HG02610 (cell line): ENCODE data around the gene SFT2D3.

Experiments
- ATAC-seq: cut with Tn5 transposase; IDR thresholded peaks from one replicate; pipeline ENCODE4 v1.9.1; 2021; ENCODE audit warnings: mild to moderate bottlenecking, moderate library complexity; ENCODE audit not compliant: unreplicated experiment

Gene SFT2D3

DNA sequence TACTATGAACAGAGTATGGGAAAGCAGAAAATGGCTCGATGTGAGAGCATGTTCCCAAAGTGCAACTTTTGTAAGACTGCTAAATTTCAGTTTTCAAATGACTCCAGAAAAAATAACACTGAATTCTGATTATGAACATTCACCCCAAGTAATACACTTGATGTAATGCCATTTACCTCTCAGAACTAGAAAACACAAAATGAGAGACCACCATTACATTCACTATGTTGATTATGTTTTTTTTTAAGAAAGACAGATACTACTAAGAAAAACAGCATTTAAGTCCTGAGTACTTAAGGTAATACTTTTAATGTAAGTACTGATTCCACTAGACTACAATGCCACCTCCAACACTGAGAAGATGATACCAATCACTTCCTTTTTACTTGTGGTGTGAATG is 38.5 kb downstream of the SFT2D3 start:
- no peak for ATAC-seq

DNA sequence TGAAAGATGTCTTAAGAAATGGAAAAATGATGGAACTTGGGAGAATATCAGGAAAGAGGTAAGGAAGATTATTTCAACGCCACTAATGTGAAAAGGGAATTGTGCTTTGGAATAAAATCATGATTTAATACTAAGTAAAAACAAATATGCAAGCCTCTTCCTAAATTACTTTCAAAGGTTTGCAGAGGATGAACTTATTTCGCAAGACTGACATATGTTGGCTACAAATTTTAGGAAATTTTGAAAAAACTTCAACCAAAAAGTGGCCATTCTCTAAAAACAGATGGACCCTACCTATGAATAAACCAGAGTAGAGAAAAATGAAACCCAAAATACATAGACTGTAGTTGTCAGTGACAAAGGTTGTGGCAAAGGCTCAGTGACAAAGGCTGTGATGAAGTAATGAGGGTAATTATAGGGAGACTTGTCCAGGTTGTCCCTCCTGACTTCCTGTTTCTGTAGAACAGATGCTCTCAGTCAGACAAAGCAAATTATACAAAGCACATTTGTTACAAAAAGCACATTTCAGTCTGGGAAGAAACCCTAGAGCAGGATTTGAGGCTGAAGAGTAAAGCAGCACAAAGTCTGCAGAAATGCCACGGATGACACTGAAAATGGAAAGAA is 39.5 kb downstream of the SFT2D3 start:
- ATAC-seq: no peak

DNA sequence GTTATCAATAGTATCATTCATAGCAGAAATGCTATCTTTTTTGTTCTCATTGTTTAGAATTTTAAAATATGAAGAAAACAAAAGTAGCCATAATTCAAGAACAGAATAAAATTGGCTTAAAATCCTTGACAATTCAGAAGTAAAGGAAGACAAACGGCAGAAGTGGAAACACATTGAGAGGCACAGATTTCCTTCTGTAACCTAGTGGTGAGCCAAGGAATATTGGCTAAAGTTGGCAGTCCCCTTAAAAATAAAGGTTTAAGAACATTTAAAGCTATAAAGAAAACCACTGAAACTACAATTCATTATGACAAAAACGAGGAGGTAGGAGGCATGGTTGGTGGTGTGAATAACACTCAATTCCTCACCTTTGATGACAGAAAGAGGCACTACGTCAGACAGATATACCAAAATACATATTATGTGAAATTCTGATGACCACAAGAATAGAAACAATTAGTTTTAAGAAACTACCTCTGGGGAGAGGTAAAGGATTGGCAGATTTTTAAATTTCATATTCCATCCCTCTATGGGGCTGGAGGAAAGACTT is 42.3 kb downstream of the SFT2D3 start:
- peak; percentile 63 for ATAC-seq

DNA sequence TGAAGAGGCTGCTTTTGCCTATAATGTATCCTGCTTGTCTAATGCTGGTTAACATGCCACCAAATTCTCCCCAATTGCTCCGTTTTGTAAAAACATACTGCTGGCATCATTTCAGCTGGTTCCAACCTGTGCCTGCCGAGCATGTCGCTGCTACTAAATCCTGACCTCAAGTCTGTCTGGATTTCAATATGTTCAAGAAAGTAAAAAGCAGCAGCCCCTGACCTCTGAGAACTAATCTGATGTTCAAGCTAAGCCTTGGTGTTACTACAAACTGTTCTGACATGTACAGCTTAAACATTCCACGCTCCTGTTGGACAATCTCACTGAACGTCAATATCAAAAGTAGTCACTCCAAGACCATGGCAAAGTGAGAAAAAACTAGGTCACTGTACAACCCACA is 46.3 kb downstream of the SFT2D3 start:
- no peak for ATAC-seq

DNA sequence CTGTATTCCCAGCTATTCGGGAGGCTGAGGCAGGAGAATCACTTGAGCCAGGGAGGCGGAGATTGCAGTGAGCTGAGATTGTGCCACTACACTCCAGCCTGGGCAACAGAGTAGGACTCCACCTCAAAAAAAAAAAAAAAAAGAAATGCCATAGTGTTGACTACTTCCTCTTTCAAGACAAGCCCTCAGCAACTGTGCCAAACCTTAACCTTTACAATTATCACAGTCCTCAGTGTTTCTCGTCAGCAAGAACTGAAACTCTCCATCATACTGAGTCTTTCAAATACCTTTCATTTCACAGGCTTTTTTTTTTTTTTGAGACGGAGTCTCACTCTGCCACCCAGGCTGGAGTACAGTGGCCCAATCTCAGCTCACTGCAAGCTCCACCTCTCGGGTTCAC is 48.2 kb downstream of the SFT2D3 start:
- ATAC-seq: peak; percentile 96

DNA sequence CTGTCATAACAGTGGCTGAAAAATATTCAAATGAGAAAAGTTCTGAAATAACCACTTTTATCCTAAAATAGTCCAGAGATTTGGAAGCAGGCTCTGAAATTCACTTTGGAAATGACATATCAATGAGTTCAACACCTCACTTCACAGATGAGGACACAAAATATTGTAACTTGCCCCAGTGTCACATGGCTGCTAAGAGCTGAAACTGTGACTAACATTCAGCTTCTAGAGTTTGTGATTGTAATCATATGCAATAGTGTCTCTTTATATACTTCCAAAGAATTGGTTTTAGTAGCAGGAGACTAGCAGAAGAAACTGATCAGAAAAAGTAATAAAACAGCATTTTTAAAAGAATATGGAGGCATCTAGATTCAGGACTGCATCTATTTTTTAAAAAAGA is 52.1 kb downstream of the SFT2D3 start:
- ATAC-seq: no peak

DNA sequence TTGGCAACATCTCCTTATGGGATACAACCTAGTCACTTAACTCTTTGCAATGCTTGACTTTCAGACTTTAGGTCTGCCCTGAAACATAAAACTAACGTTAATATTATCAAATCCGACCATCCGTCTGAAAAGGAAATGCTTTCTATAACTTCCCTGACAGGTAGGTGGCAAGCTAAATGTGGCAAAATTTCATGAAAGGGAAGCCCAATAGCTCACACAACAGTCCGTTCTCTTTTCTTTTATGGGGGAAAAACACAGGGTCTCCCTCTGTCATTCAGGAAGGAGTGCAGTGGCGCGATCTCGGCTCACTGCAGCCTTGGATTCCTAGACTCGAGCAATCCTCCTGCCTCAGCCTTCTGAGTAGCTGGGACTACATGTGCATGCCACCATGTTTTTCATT is 52.9 kb downstream of the SFT2D3 start:
- no peak for ATAC-seq
